Measurements from ENCODE around the gene MMD.

- TF ChIP-seq CTCF (IDR thresholded peaks at IDR 0.05) (no peak), POLR2A (IDR thresholded peaks at IDR 0.05) (no peak), EP300 (IDR thresholded peaks at IDR 0.05) (no peak), POLR2AphosphoS5 (IDR thresholded peaks at IDR 0.05) (no peak)
Observed at GRCh38 chr17:55435408-55435807, 13.8 kb upstream of the MMD start.
